ENCODE measurements around the gene CNDP2.
"Not testable (repeated sequence)": the region's sequence is repeated elsewhere in the genome, so short reads cannot be mapped to it uniquely, and the experiment has no call there.

The CNDP2 gene

GRCh38 chr18:74519320-74520095 is 23.3 kb downstream of the CNDP2 start:
- no peak for DNase-seq

GRCh38 chr18:74520096-74520833 is 24.1 kb downstream of the CNDP2 start:
- DNase-seq = no peak

GRCh38 chr18:74521068-74521725 is 25.0 kb downstream of the CNDP2 start:
- no peak for DNase-seq

GRCh38 chr18:74522635-74523548 is 26.7 kb downstream of the CNDP2 start:
- DNase-seq = no peak

GRCh38 chr18:74524097-74524496 is 27.9 kb downstream of the CNDP2 start:
- no peak for DNase-seq

- not testable (repeated sequence) for DNase-seq
Measured at GRCh38 chr18:74524915-74525314, 28.8 kb downstream of the CNDP2 start.

- DNase-seq = no peak
Measured at GRCh38 chr18:74525741-74526140, 29.6 kb downstream of the CNDP2 start.

GRCh38 chr18:74526488-74526887 is 30.3 kb downstream of the CNDP2 start:
- no peak for DNase-seq

GRCh38 chr18:74528478-74528877 is 32.3 kb downstream of the CNDP2 start:
- DNase-seq = no peak

- no peak for DNase-seq
Measured at GRCh38 chr18:74528913-74529312, 32.8 kb downstream of the CNDP2 start.

GRCh38 chr18:74529378-74529777 is 33.2 kb downstream of the CNDP2 start:
- no peak for DNase-seq

GRCh38 chr18:74529811-74530583 is 33.8 kb downstream of the CNDP2 start:
- no peak for DNase-seq

- DNase-seq = no peak
Measured at GRCh38 chr18:74530584-74530862, 34.4 kb downstream of the CNDP2 start.

GRCh38 chr18:74531043-74531442 is 34.9 kb downstream of the CNDP2 start:
- DNase-seq = no peak

- DNase-seq = no peak
Measured at GRCh38 chr18:74532511-74533025, 36.4 kb downstream of the CNDP2 start.

GRCh38 chr18:74533666-74534065 is 37.5 kb downstream of the CNDP2 start:
- no peak for DNase-seq

- no peak for DNase-seq
Measured at GRCh38 chr18:74534150-74534969, 38.2 kb downstream of the CNDP2 start, which contains the start of gene CNDP1. Gene CNDP1, plus strand, starts transcription at chr18:74534500. Its CDS starts 168 bp downstream, at chr18:74534668.

- no peak for DNase-seq
Measured at GRCh38 chr18:74534981-74535649, 39.0 kb downstream of the CNDP2 start.

- DNase-seq = no peak
Measured at GRCh38 chr18:74539289-74539688, 43.1 kb downstream of the CNDP2 start.

Data from stimulated activated CD4-positive, alpha-beta T cell treated with anti-CD3 and anti-CD28 coated beads, Interleukin-2, amount 100 ng/mL, for 24 hours (primary cell).